ENCODE measurements around the gene RWDD3.

The RWDD3 gene

GRCh38 chr1:95286479-95286878, 52.5 kb downstream of the RWDD3 start:
- FAIRE-seq: no peak

- FAIRE-seq: no peak
Measured at GRCh38 chr1:95287081-95287480, 53.1 kb downstream of the RWDD3 start.

GRCh38 chr1:95287825-95288224, 53.8 kb downstream of the RWDD3 start:
- no peak for FAIRE-seq

Measured in islet of Langerhans (tissue), 1 donor.